Stimulated activated CD8-positive, alpha-beta memory T cell treated with anti-CD3 and anti-CD28 coated beads, Interleukin-7, amount 100 ng/mL, for 4 hours (primary cell): ENCODE data around the gene SLC36A3.
A peak's percentile ranks its signal among the peaks of the same experiment; 100 is the strongest.
"Not testable (repeated sequence)": the region's sequence is repeated elsewhere in the genome, so short reads cannot be mapped to it uniquely, and the experiment has no call there.

Experiments
- DNase-seq, 2 donors: peaks; one replicate each; pipeline ENCODE4 v3.0.0-alpha.2; 2020; ENCODE audit warnings: low read depth in 2 of 2

SLC36A3 gene

GRCh38 chr5:151303666-151304065, at the start of gene SLC36A3:
Gene SLC36A3, minus strand, starts transcription at chr5:151303766. Its CDS starts 412 bp downstream, at chr5:151303354.
- DNase-seq, result no peak

- no peak for DNase-seq
These were observed 48.1 kb upstream of the SLC36A3 start for GRCh38 chr5:151351671-151352070.

GRCh38 chr5:151348789-151349188, 45.2 kb upstream of the SLC36A3 start:
- no peak for DNase-seq

- no peak for DNase-seq
These were observed 43.8 kb upstream of the SLC36A3 start, which contains the start of gene SLC36A2 for GRCh38 chr5:151347369-151347768. Gene SLC36A2, minus strand, starts transcription at chr5:151347559. Its CDS starts 99 bp downstream, at chr5:151347460.

GRCh38 chr5:151345808-151346478, 42.4 kb upstream of the SLC36A3 start:
- DNase-seq, result no peak

- no peak for DNase-seq
These were observed 41.7 kb upstream of the SLC36A3 start for GRCh38 chr5:151345187-151345807.

GRCh38 chr5:151344088-151344487, 40.5 kb upstream of the SLC36A3 start:
- no peak for DNase-seq

- no peak for DNase-seq
These were observed 36.4 kb upstream of the SLC36A3 start for GRCh38 chr5:151340004-151340403.

GRCh38 chr5:151338734-151339133, 35.2 kb upstream of the SLC36A3 start:
- DNase-seq, result no peak

GRCh38 chr5:151332857-151333256, 29.3 kb upstream of the SLC36A3 start:
- no peak for DNase-seq

GRCh38 chr5:151328734-151329133, 25.2 kb upstream of the SLC36A3 start:
- no peak for DNase-seq

GRCh38 chr5:151327585-151327984, 24.0 kb upstream of the SLC36A3 start:
- DNase-seq, result no peak

- DNase-seq, result no peak
These were observed 22.7 kb upstream of the SLC36A3 start for GRCh38 chr5:151326266-151326665.

GRCh38 chr5:151320481-151320880, 16.9 kb upstream of the SLC36A3 start:
- DNase-seq, result no peak

- DNase-seq, result no peak
These were observed 15.5 kb upstream of the SLC36A3 start for GRCh38 chr5:151318850-151319732.

GRCh38 chr5:151317871-151318270, 14.3 kb upstream of the SLC36A3 start:
- no peak for DNase-seq

GRCh38 chr5:151315998-151316597, 12.5 kb upstream of the SLC36A3 start:
- peak; percentile 0 to 20 for DNase-seq

- no peak for DNase-seq
These were observed 9.8 kb upstream of the SLC36A3 start for GRCh38 chr5:151313357-151313756.

GRCh38 chr5:151312756-151313324, 9.3 kb upstream of the SLC36A3 start:
- no peak for DNase-seq

- no peak for DNase-seq
These were observed 7.4 kb upstream of the SLC36A3 start for GRCh38 chr5:151310932-151311331.

GRCh38 chr5:151309821-151310220, 6.3 kb upstream of the SLC36A3 start:
- DNase-seq, result not testable (repeated sequence)

GRCh38 chr5:151309266-151309665, 5.7 kb upstream of the SLC36A3 start:
- DNase-seq, result not testable (repeated sequence)
